Naive thymus-derived CD4-positive, alpha-beta T cell (primary cell): Measurements from ENCODE around the gene OXSR1. TPM values are rescaled to one million over a fixed set of nuclear protein-coding genes. Genes with fewer than 3 reads are reported as not detected.

ENCODE experiments used
- ATAC-seq: fragments of 150-1000 bp; cut with Tn5 transposase; 2 replicates; pipeline ENCODE4 v1.10.0; 2021; ENCODE audit warnings: mild to moderate bottlenecking, moderate library complexity
- CTCF ChIA-PET: fragments of 350-600 bp; sonication (Branson Sonifier 250); formaldehyde crosslinking; loops from one replicate; lab custom pipeline; 2021; ENCODE audit warnings: antibody characterized with exemption; lab: Charles Lee
- POLR2A ChIA-PET: fragments of 350-600 bp; sonication (Branson Sonifier 250); formaldehyde crosslinking; loops from one replicate; lab custom pipeline; 2021; ENCODE audit warnings: antibody characterized with exemption, inconsistent platforms; lab: Charles Lee
- DNase-seq, 9 donors: peaks; one replicate each; pipeline versions ENCODE4 v3.0.0 to v3.0.0-alpha.2; 2020 to 2022; ENCODE audit warnings: mixed read lengths in 1 of 9
- H3K27ac ChIP-seq: one replicate; pipeline ENCODE4 v1.7.0; 2013; ENCODE audit warnings: mild to moderate bottlenecking, low read depth, low read length, moderate library complexity
- H3K27me3 ChIP-seq, 2 donors: one replicate each; pipeline ENCODE4 v1.7.0; 2013; ENCODE audit warnings: low read length in 2 of 2, mild to moderate bottlenecking in 2 of 2, moderate library complexity in 2 of 2; ENCODE audit not compliant: control insufficient read depth in 2 of 2, insufficient read depth in 2 of 2
- H3K36me3 ChIP-seq, 3 experiments: 1 replicate in 2 of 3; 2 replicates in 1 of 3; pipeline ENCODE4 v1.7.0; 2013; ENCODE audit warnings: low read length in 3 of 3, mild to moderate bottlenecking in 3 of 3, moderate library complexity in 1 of 3; ENCODE audit not compliant: insufficient read depth in 3 of 3, control insufficient read depth in 2 of 3
- H3K4me1 ChIP-seq, 2 donors: one replicate each; pipeline ENCODE4 v1.7.0; 2013; ENCODE audit warnings: low read length in 2 of 2, mild to moderate bottlenecking in 2 of 2, moderate library complexity in 1 of 2; ENCODE audit not compliant: control insufficient read depth in 2 of 2, insufficient read depth in 2 of 2
- H3K4me3 ChIP-seq: 2 replicates; pipeline ENCODE4 v1.7.0; 2013; ENCODE audit warnings: mild to moderate bottlenecking, low read length
- H3K9me3 ChIP-seq, 3 experiments: 1 replicate in 2 of 3; 2 replicates in 1 of 3; pipeline ENCODE4 v1.7.0; 2013; ENCODE audit warnings: low read length in 3 of 3; ENCODE audit not compliant: control insufficient read depth in 2 of 3
- H3K27ac Mint-ChIP-seq, 9 donors: one replicate each; pipeline ENCODE4 v1.8.0; 2020 to 2022; ENCODE audit warnings: mixed read lengths in 9 of 9, mild to moderate bottlenecking in 8 of 9, moderate library complexity in 5 of 9, inconsistent platforms in 2 of 9
- H3K27me3 Mint-ChIP-seq, 5 donors: one replicate each; pipeline ENCODE4 v1.8.0; 2021 to 2022; ENCODE audit warnings: mixed read lengths in 5 of 5, mild to moderate bottlenecking in 1 of 5
- H3K36me3 Mint-ChIP-seq, 5 donors: one replicate each; pipeline ENCODE4 v1.8.0; 2020 to 2022; ENCODE audit warnings: mixed read lengths in 5 of 5, mild to moderate bottlenecking in 3 of 5, inconsistent platforms in 1 of 5
- H3K4me1 Mint-ChIP-seq, 7 donors: one replicate each; pipeline ENCODE4 v1.8.0; 2020 to 2022; ENCODE audit warnings: mixed read lengths in 7 of 7, mild to moderate bottlenecking in 3 of 7, inconsistent platforms in 1 of 7
- H3K4me3 Mint-ChIP-seq, 10 donors: one replicate each; pipeline ENCODE4 v1.8.0; 2020 to 2022; ENCODE audit warnings: mild to moderate bottlenecking in 10 of 10, mixed read lengths in 10 of 10, moderate library complexity in 6 of 10, inconsistent platforms in 2 of 10
- H3K9me3 Mint-ChIP-seq, 11 donors: one replicate each; pipeline ENCODE4 v1.8.0; 2020 to 2022; ENCODE audit warnings: mixed read lengths in 11 of 11, mild to moderate bottlenecking in 4 of 11, inconsistent platforms in 1 of 11, moderate library complexity in 1 of 11
- intact Hi-C, 2 donors: fragments of 100-400 bp; cut with micrococcal nuclease; formaldehyde crosslinking; loops; one replicate each; pipeline ENCODE4 v1.15.1; 2023
- polyA plus RNA-seq, 2 donors: library from polyadenylated mRNA; unstranded; fragments of 300-500 nt; fragmentation: Illumina TruSeq; gene quantifications; one replicate each; pipeline ENCODE4 v1.2.3, GENCODE V29; 2021
- total RNA-seq, 6 experiments: library from RNA in 5 of 6; stranded (reverse) in 5 of 6; gene quantifications; 1 replicate in 5 of 6; 2 replicates in 1 of 6; pipeline ENCODE4 v1.2.3 and lab custom pipeline; 2021 to 2026

Gene OXSR1
- total and polyA plus RNA-seq, 7 experiments from 2014 or later = 12.3 to 59.7 (median 35.9) TPM

DNA sequence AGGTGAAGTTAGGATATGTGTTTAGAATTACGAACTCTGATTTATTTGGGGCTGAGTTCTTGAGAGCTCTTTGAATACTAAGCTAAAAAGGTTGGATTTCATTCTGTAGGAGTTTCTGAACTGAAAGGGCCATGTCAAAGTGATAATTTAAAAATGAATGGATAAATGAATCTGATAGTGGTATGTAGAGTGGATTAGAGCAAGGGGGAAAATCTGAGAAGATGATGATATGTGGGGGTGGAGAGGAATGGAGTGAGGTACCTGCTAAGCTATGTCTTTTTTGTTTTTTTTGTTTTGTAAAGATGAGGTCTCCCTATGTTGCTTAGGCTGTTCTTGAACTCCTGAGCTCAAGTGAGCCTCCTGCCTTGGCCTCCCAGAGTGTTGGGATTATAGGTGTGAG, 55.7 kb downstream of the OXSR1 start:
- intact Hi-C loops = loop anchor here in 1 of 2 donors (1.0 kb wide), 1 partner anchor 103 kb away; no protein-coding TSS in a partner anchor

DNA sequence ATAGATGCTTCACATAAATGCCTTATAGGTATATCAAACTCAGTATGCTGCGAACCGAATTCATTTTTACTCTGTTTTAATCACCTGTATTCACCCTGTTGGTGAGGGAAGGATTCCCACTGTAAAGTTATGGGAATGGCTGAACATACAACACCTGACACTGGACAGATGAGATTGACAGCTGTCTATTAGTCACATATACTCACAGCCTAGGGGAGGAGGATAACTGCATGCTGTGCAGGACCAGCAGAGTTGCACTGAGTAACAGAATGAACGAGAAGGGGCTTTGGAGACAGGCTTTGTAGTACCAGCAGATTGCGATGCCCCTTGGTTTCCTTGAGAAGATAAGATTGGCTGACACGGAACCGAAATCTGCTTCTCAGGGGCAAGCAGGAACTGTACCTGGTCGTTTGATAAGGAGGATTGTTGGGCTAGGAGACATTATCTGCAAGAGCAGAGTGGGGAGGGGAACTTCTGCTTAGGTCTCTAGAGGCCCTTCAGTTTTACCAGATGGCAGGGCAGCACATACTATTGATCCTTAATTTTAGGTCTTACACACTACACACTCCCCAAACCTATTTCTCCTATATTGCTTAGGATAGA, 56.8 kb downstream of the OXSR1 start:
- peaks cover 3 to 54% (median 36%) of the 10 kb centered on the region in 5 donors for H3K36me3 Mint-ChIP-seq
- no peak overlapping the region for H3K27ac Mint-ChIP-seq
- H3K36me3 ChIP-seq = peaks cover 0 to 18% (median 0%) of the 10 kb centered on the region in 3 experiments

More for the DNA sequence above, 55.7 kb downstream of the OXSR1 start:
- Histone ChIP-seq H3K36me3 (peaks cover 0 to 25% (median 0%) of the 10 kb centered on the region in 3 experiments), H3K27ac (no peak overlapping the region), H3K27me3 (no peaks in the 10 kb centered on the region), H3K4me1 (no peaks in the 10 kb centered on the region), H3K9me3 (no peaks in the 10 kb centered on the region), H3K4me3 (no peak overlapping the region)
- Mint-ChIP-seq H3K4me3 (no peak overlapping the region), H3K9me3 (no peaks in the 10 kb centered on the region), H3K27me3 (no peaks in the 10 kb centered on the region), H3K27ac (peak overlapping the region in 2 of 9 donors; percentile 6 to 83), H3K36me3 (peaks cover 9 to 59% (median 38%) of the 10 kb centered on the region in 5 donors), H3K4me1 (peaks cover 0 to 14% (median 5%) of the 10 kb centered on the region in 7 donors)
- POLR2A ChIA-PET = no interaction called here
- DNase-seq (no peak), ATAC-seq (no peak)
- CTCF ChIA-PET = no interaction called here

DNA sequence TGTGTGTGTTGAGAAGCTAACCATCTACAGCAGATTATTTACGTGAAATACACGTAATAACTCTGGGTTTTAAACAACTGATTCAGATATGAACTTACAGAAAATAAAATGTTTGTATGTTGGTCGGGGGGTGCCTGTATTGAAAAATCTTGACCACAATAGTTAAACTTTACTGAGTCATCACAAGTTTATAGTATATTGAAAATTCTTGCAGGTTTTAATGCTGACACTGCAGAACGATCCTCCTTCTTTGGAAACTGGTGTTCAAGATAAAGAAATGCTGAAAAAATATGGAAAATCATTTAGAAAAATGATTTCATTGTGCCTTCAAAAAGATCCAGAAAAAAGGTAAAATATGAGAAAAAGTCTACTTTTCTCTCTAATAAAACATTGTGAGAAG, 59.0 kb downstream of the OXSR1 start:
- DNase-seq (no peak), ATAC-seq (no peak)
- no peak overlapping the region for H3K27ac ChIP-seq
- Mint-ChIP-seq H3K27me3 (no peaks in the 10 kb centered on the region), H3K9me3 (no peaks in the 10 kb centered on the region), H3K4me3 (no peak overlapping the region), H3K27ac (peak overlapping the region in 2 of 9 donors; percentile 53 to 55), H3K36me3 (peaks cover 3 to 52% (median 36%) of the 10 kb centered on the region in 5 donors), H3K4me1 (peaks cover 0 to 7% (median 0%) of the 10 kb centered on the region in 7 donors)
- H3K4me1 ChIP-seq = no peaks in the 10 kb centered on the region
- no peaks in the 10 kb centered on the region for H3K27me3 ChIP-seq
- CTCF ChIA-PET = no interaction called here
- peaks cover 0 to 26% (median 6%) of the 10 kb centered on the region in 3 experiments for H3K36me3 ChIP-seq
- intact Hi-C loops = no loop called here
- no peaks in the 10 kb centered on the region for H3K9me3 ChIP-seq
- POLR2A ChIA-PET = no interaction called here
- H3K4me3 ChIP-seq = no peak overlapping the region

More for the DNA sequence above, 56.8 kb downstream of the OXSR1 start:
- Histone ChIP-seq H3K9me3 (no peaks in the 10 kb centered on the region), H3K27me3 (no peaks in the 10 kb centered on the region), H3K4me1 (no peaks in the 10 kb centered on the region), H3K4me3 (no peak overlapping the region), H3K27ac (no peak overlapping the region)
- DNase-seq (no peak), ATAC-seq (no peak)
- ChIA-PET CTCF (no interaction called here), POLR2A (no interaction called here)
- H3K4me1 Mint-ChIP-seq = peaks cover 0 to 9% (median 5%) of the 10 kb centered on the region in 7 donors
- H3K27me3 Mint-ChIP-seq = no peaks in the 10 kb centered on the region
- intact Hi-C loops = no loop called here
- H3K9me3 Mint-ChIP-seq = no peaks in the 10 kb centered on the region
- no peak overlapping the region for H3K4me3 Mint-ChIP-seq

DNA sequence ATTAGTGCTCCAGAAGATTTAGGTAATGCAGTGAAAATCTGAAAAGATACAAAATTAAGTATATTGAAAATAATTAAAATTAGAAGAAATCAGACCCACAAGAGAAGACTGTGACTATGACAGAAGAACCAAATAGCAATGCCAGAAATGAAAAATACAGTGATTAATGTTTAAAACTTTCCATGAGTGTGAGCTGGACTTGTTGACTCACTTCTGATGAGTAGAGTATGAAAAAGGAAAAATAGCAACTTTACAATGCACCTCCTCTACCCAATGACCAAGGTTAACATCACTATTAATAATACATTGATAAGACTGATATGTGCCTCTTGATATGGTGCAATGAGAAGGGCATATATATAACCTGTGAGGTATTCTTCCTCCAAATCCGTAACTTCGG, 60.9 kb downstream of the OXSR1 start:
- H3K36me3 ChIP-seq = peaks cover 0 to 38% (median 6%) of the 10 kb centered on the region in 3 experiments
- H3K4me3 ChIP-seq = no peak overlapping the region
- no peak overlapping the region for H3K27ac ChIP-seq
- CTCF ChIA-PET = interaction anchor here (1.3 kb wide), 1 partner anchor 109 kb away, joined by 4 read pairs; no protein-coding TSS in a partner anchor
- ATAC-seq (no peak), DNase-seq (no peak)
- no peaks in the 10 kb centered on the region for H3K27me3 ChIP-seq
- POLR2A ChIA-PET = no interaction called here
- H3K36me3 Mint-ChIP-seq = peaks cover 3 to 60% (median 47%) of the 10 kb centered on the region in 5 donors
- no peaks in the 10 kb centered on the region for H3K4me1 ChIP-seq
- intact Hi-C loops = no loop called here
- peaks cover 0 to 5% (median 0%) of the 10 kb centered on the region in 7 donors for H3K4me1 Mint-ChIP-seq
- H3K9me3 Mint-ChIP-seq = no peaks in the 10 kb centered on the region
- H3K9me3 ChIP-seq = no peaks in the 10 kb centered on the region
- H3K4me3 Mint-ChIP-seq = no peak overlapping the region
- no peak overlapping the region for H3K27ac Mint-ChIP-seq
- no peaks in the 10 kb centered on the region for H3K27me3 Mint-ChIP-seq

DNA sequence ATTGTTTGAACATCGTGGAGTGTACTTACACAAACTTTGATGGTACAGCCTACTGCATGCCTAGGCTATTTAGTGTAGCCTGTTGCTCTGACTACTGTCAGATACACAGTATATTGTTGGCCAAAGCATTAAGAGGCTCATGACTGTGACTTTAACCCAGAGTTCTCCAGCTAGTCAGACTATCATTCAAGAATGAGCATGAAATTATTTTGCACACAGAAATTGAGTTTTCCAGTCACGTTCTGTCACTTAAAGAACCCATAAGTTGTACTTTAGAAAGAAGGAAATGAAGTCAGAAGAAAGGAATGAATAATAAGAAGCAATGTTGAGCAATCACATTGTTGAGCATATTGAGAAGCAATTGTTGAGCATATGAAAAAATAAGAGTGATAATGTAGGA, 62.7 kb downstream of the OXSR1 start:
- no peak overlapping the region for H3K4me3 Mint-ChIP-seq

DNA sequence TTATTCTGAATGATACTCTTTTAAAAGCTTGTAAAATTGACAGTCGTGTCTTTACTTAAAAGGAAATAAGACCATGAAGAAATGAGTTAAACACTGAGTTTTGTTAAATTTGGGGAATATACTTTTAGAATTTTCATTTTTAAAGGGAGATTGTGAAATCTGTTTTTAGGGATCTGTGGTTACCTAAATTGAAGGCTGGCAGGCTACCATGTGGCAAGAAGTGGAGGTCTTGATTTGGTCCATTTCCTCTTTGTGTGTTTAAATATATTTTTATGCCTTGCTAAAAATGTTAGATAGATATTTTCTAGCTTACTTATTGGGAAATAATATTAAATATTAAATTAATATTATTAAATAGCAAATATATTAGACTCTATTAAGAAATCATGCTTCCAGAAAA, 63.7 kb downstream of the OXSR1 start:
- ChIA-PET POLR2A (no interaction called here), CTCF (no interaction called here)
- intact Hi-C loops = no loop called here
- Mint-ChIP-seq H3K27ac (no peak overlapping the region), H3K36me3 (peaks cover 6 to 77% (median 60%) of the 10 kb centered on the region in 5 donors), H3K4me1 (peaks cover 0 to 10% (median 0%) of the 10 kb centered on the region in 7 donors), H3K27me3 (no peaks in the 10 kb centered on the region), H3K9me3 (peaks cover 0 to 1% (median 0%) of the 10 kb centered on the region in 11 donors), H3K4me3 (no peak overlapping the region)
- no peak for DNase-seq
- Histone ChIP-seq H3K27ac (no peak overlapping the region), H3K9me3 (no peaks in the 10 kb centered on the region), H3K4me1 (no peaks in the 10 kb centered on the region), H3K36me3 (peaks cover 0 to 28% (median 6%) of the 10 kb centered on the region in 3 experiments), H3K4me3 (no peak overlapping the region), H3K27me3 (no peaks in the 10 kb centered on the region)
- ATAC-seq = no peak

More for the DNA sequence above, 62.7 kb downstream of the OXSR1 start:
- Histone ChIP-seq H3K4me3 (no peak overlapping the region), H3K27me3 (no peaks in the 10 kb centered on the region), H3K36me3 (peaks cover 0 to 33% (median 6%) of the 10 kb centered on the region in 3 experiments), H3K4me1 (no peaks in the 10 kb centered on the region), H3K27ac (no peak overlapping the region), H3K9me3 (no peaks in the 10 kb centered on the region)
- peaks cover 0 to 8% (median 0%) of the 10 kb centered on the region in 7 donors for H3K4me1 Mint-ChIP-seq
- DNase-seq = no peak
- no peak overlapping the region for H3K27ac Mint-ChIP-seq
- POLR2A ChIA-PET = no interaction called here
- H3K27me3 Mint-ChIP-seq = no peaks in the 10 kb centered on the region
- CTCF ChIA-PET = no interaction called here
- no peaks in the 10 kb centered on the region for H3K9me3 Mint-ChIP-seq
- intact Hi-C loops = no loop called here
- ATAC-seq = no peak
- H3K36me3 Mint-ChIP-seq = peaks cover 3 to 69% (median 54%) of the 10 kb centered on the region in 5 donors

DNA sequence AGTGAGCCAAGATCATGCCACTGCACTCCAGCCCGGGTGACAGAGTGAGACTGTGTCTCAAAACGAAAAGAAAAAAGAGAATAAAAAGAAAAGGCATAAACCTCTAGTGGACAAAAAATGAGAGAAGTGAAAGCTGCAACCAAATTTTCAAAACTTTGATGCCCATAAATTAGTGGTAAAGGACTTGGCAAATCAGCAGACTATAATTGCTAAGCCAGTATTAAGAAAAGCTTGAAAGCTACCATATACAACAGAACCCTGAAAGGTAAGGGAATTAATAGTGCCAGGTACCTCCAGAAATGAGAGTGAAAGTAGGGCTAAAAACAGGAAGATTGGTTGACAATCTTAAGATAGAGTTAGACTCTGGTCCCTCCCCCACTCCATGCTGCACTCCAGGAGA, 67.4 kb downstream of the OXSR1 start:
- Histone ChIP-seq H3K4me1 (no peaks in the 10 kb centered on the region), H3K36me3 (peaks cover 4 to 44% (median 12%) of the 10 kb centered on the region in 3 experiments), H3K4me3 (no peak overlapping the region), H3K9me3 (no peaks in the 10 kb centered on the region), H3K27ac (no peak overlapping the region), H3K27me3 (no peaks in the 10 kb centered on the region)
- Mint-ChIP-seq H3K9me3 (peaks cover 3 to 30% (median 15%) of the 10 kb centered on the region in 11 donors), H3K36me3 (peaks cover 35 to 89% (median 73%) of the 10 kb centered on the region in 5 donors), H3K27me3 (no peaks in the 10 kb centered on the region), H3K4me3 (no peak overlapping the region), H3K4me1 (peaks cover 0 to 8% (median 0%) of the 10 kb centered on the region in 7 donors), H3K27ac (no peak overlapping the region)
- ATAC-seq (no peak), DNase-seq (no peak)
- ChIA-PET POLR2A (no interaction called here), CTCF (no interaction called here)
- intact Hi-C loops = no loop called here
